Measurements from ENCODE around the gene ZBED4.

DNA sequence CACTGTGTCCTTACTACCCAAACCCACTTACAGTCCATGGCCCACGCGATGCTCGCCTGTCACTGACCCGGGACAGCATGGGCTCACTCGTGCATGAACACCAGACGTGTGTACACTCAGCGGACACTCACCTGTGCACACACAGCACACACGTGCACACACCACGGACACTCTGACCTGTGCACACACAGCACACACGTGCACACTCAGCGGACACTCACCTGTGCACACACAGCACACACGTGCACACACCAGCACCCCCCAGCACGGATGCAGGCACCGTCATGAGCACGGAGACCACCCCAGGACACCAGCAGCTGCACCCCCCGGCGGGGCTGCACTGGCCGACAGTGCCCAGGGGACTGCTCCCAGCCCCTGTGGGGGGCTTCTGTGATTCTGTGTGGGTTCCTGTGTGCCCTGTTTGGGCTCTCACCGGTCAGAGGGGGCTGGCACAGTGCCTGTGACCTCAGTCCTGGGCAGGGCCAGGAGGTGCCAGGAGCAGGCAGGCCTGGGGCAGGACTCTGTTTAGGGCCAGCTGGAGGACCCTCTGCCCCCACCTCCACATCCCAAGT lies 85.0 kb downstream of the ZBED4 start:
- TF ChIP-seq, protein P1, sequence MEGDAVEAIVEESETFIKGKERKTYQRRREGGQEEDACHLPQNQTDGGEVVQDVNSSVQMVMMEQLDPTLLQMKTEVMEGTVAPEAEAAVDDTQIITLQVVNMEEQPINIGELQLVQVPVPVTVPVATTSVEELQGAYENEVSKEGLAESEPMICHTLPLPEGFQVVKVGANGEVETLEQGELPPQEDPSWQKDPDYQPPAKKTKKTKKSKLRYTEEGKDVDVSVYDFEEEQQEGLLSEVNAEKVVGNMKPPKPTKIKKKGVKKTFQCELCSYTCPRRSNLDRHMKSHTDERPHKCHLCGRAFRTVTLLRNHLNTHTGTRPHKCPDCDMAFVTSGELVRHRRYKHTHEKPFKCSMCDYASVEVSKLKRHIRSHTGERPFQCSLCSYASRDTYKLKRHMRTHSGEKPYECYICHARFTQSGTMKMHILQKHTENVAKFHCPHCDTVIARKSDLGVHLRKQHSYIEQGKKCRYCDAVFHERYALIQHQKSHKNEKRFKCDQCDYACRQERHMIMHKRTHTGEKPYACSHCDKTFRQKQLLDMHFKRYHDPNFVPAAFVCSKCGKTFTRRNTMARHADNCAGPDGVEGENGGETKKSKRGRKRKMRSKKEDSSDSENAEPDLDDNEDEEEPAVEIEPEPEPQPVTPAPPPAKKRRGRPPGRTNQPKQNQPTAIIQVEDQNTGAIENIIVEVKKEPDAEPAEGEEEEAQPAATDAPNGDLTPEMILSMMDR (IDR thresholded peaks at IDR 0.05): no peak
- TF ChIP-seq POLR2A (IDR thresholded peaks at IDR 0.05) (no peak), POLR2AphosphoS5 (IDR thresholded peaks at IDR 0.05) (no peak)
